ENCODE results near the gene SERPINB10.

The SERPINB10 gene

GRCh38 chr18:63980896-63981460 is 73.2 kb downstream of the SERPINB10 start:
- no peak for DNase-seq (ENCODE audit: low read depth in 2 of 2)

- no peak for DNase-seq (ENCODE audit: low read depth in 2 of 2)
These were observed 74.0 kb downstream of the SERPINB10 start for GRCh38 chr18:63981719-63982118.

- DNase-seq (ENCODE audit: low read depth in 2 of 2): no peak
These were observed 74.6 kb downstream of the SERPINB10 start for GRCh38 chr18:63982361-63982760.

All from activated CD8-positive, alpha-beta memory T cell treated with anti-CD3 and anti-CD28 coated beads for 4 hours (primary cell).